Hippocampal formation (tissue), 2 donors: ENCODE data around the gene STK32B.
"Not testable (repeated sequence)": the region's sequence is repeated elsewhere in the genome, so short reads cannot be mapped to it uniquely, and the experiment has no call there.

Source experiments
- DNase-seq, 2 donors: peaks; one replicate each; lab custom pipeline; 2025; lab: John Stamatoyannopoulos, UW

Gene STK32B

GRCh38 chr4:5206016-5206790 lies 154.9 kb downstream of the STK32B start:
- peak; percentile 43 to 84 for DNase-seq

GRCh38 chr4:5209862-5210261 lies 158.6 kb downstream of the STK32B start:
- DNase-seq: no peak

GRCh38 chr4:5211282-5211839 lies 160.1 kb downstream of the STK32B start:
- no peak for DNase-seq

- DNase-seq: no peak
Observed at GRCh38 chr4:5212255-5213013, 161.2 kb downstream of the STK32B start.

GRCh38 chr4:5213087-5213595 lies 161.9 kb downstream of the STK32B start:
- no peak for DNase-seq

GRCh38 chr4:5215321-5215720 lies 164.0 kb downstream of the STK32B start:
- no peak for DNase-seq

GRCh38 chr4:5217421-5217820 lies 166.1 kb downstream of the STK32B start:
- no peak for DNase-seq

- no peak for DNase-seq
Observed at GRCh38 chr4:5218376-5219069, 167.2 kb downstream of the STK32B start.

GRCh38 chr4:5220028-5220427 lies 168.7 kb downstream of the STK32B start:
- DNase-seq: no peak

GRCh38 chr4:5222047-5222446 lies 170.8 kb downstream of the STK32B start:
- DNase-seq: no peak

GRCh38 chr4:5222951-5223350 lies 171.7 kb downstream of the STK32B start:
- no peak for DNase-seq

- no peak for DNase-seq
Observed at GRCh38 chr4:5224340-5224739, 173.1 kb downstream of the STK32B start.

GRCh38 chr4:5232549-5232948 lies 181.3 kb downstream of the STK32B start:
- no peak for DNase-seq

GRCh38 chr4:5237086-5237660 lies 185.9 kb downstream of the STK32B start:
- no peak for DNase-seq

- no peak for DNase-seq
Observed at GRCh38 chr4:5238173-5238572, 186.9 kb downstream of the STK32B start.

- DNase-seq: not testable (repeated sequence)
Observed at GRCh38 chr4:5247061-5247460, 195.8 kb downstream of the STK32B start.

GRCh38 chr4:5247735-5248134 lies 196.5 kb downstream of the STK32B start:
- DNase-seq: no peak

GRCh38 chr4:5249727-5250126 lies 198.4 kb downstream of the STK32B start:
- DNase-seq: no peak

- not testable (repeated sequence) for DNase-seq
Observed at GRCh38 chr4:5250536-5250935, 199.3 kb downstream of the STK32B start.

GRCh38 chr4:5256421-5256820 lies 205.1 kb downstream of the STK32B start:
- DNase-seq: no peak

- no peak for DNase-seq
Observed at GRCh38 chr4:5257086-5257485, 205.8 kb downstream of the STK32B start.

GRCh38 chr4:5259471-5259870 lies 208.2 kb downstream of the STK32B start:
- DNase-seq: no peak
